Prostate gland (tissue), 2 donors: ENCODE results near the gene SPTB.

ENCODE experiments used
- POLR2A ChIP-seq: fragments of 450-650 bp; IDR thresholded peaks from one replicate; pipeline ENCODE4 v1.6.1; 2016; ENCODE audit warnings: antibody characterized with exemption, mild to moderate bottlenecking
- POLR2AphosphoS5 ChIP-seq: sonication (generic); formaldehyde crosslinking; IDR thresholded peaks from one replicate; pipeline ENCODE4 v1.6.1; 2017; ENCODE audit warnings: antibody characterized with exemption
- TF ChIP-seq, protein P1 (sequence below), 4 experiments: fragments of 200-600 bp in 2 of 4; fragments of 450-650 bp in 2 of 4; sonication (generic) in 2 of 4; IDR thresholded peaks; 1 replicate in 3 of 4; 2 replicates in 1 of 4; pipeline ENCODE4 v1.5.1; 2016 to 2019; ENCODE audit warnings: antibody characterized with exemption in 4 of 4, mild to moderate bottlenecking in 2 of 4, moderate library complexity in 2 of 4

DNA sequence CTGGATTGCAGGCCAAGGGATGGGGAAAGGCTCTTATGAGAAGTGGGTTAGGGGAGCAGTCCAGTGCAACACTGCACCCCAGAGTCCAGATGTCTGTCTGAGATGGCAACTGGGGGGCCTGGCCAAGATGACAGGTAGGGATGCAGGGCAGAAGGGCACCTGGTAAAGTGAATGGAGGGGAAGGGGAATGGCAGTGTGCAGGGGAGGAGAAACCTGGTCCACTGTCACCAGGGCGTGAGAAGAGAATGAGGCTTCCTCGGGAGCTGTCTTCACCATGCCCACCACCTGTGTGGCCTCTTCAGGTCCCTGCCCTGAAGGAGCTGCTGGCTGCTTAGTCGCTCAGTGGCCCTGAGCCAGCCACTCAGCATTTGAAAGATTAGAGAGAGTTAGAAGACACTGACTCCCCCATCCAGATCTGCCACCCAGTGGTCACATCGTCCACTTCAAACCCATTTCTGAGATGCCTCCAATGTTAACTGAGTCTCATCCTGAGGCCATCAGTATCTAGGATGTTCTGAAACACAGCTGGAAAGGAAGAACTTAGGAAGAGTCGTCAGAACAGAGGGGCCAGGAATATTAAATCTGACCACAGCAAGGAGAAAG, 118.2 kb downstream of the SPTB start:
- TF ChIP-seq, protein P1, sequence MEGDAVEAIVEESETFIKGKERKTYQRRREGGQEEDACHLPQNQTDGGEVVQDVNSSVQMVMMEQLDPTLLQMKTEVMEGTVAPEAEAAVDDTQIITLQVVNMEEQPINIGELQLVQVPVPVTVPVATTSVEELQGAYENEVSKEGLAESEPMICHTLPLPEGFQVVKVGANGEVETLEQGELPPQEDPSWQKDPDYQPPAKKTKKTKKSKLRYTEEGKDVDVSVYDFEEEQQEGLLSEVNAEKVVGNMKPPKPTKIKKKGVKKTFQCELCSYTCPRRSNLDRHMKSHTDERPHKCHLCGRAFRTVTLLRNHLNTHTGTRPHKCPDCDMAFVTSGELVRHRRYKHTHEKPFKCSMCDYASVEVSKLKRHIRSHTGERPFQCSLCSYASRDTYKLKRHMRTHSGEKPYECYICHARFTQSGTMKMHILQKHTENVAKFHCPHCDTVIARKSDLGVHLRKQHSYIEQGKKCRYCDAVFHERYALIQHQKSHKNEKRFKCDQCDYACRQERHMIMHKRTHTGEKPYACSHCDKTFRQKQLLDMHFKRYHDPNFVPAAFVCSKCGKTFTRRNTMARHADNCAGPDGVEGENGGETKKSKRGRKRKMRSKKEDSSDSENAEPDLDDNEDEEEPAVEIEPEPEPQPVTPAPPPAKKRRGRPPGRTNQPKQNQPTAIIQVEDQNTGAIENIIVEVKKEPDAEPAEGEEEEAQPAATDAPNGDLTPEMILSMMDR (IDR thresholded peaks at IDR 0.05), result peak in 3 of 4 experiments; percentile 6 to 42 (median 22)
- TF ChIP-seq POLR2A, result no peak
- no peak for TF ChIP-seq POLR2AphosphoS5
